ENCODE measurements around the gene HFM1. TPM values are rescaled to one million over a fixed set of nuclear protein-coding genes. Genes with fewer than 3 reads are reported as not detected.

The HFM1 gene
- total and polyA plus RNA-seq, 2 experiments from 2014 or later, result 1.5 to 5.2 TPM

GRCh38 chr1:91349524-91349923, 55.1 kb downstream of the HFM1 start:
- DNase-seq (ENCODE audit: low spot score), result no peak
- Mint-ChIP-seq H3K27ac (no peak overlapping the region), H3K4me1 (no peaks in the 10 kb centered on the region), H3K36me3 (ENCODE audit: low read depth) (peaks cover 9% of the 10 kb centered on the region; the same call in 2 of the 3 replicates), H3K27me3 (ENCODE audit: insufficient read depth, low read depth, poor library complexity) (no peaks in the 10 kb centered on the region), H3K4me3 (no peak overlapping the region), H3K9me3 (peaks cover 3% of the 10 kb centered on the region; the same call in 2 of the 3 replicates)
- H3K27me3 ChIP-seq (ENCODE audit: insufficient read depth), result no peaks in the 10 kb centered on the region
- no peak overlapping the region for H3K4me2 ChIP-seq
- TF ChIP-seq EZH2phosphoT487 (IDR thresholded peaks at IDR 0.05; ENCODE audit: unreplicated experiment) (no peak), ZNF114 (CRISPR knock-in tag; IDR thresholded peaks at IDR 0.05) (no peak), CREB1 (CRISPR knock-in tag; IDR thresholded peaks at IDR 0.05; ENCODE audit: low read depth) (no peak), STAT1 (IDR thresholded peaks at IDR 0.05; ENCODE audit: unreplicated experiment) (no peak), POLR2AphosphoS5 (IDR thresholded peaks at IDR 0.05; ENCODE audit: low read depth) (no peak), CTCF (conservative IDR thresholded peaks at IDR 0.05; ENCODE audit: low read depth in 2 of 2) (no peak), ZNF331 (CRISPR knock-in tag; IDR thresholded peaks at IDR 0.05; ENCODE audit: low read depth) (no peak), EZH2 (IDR thresholded peaks at IDR 0.05; ENCODE audit: low read depth, unreplicated experiment) (no peak), NANOG (IDR thresholded peaks at IDR 0.05; ENCODE audit: borderline replicate concordance) (no peak), REST (IDR thresholded peaks at IDR 0.05; ENCODE audit: unreplicated experiment) (no peak), ZNF462 (CRISPR knock-in tag; IDR thresholded peaks at IDR 0.05) (no peak), JUNB (IDR thresholded peaks at IDR 0.05; ENCODE audit: unreplicated experiment) (no peak), ETS1 (IDR thresholded peaks at IDR 0.05) (no peak)
- H3F3A ChIP-seq (replicated peaks; ENCODE audit: low read depth), result no peaks in the 10 kb centered on the region
- H3K4me3 ChIP-seq, result no peak overlapping the region
- H3K4me1 ChIP-seq (ENCODE audit: insufficient read depth), result no peaks in the 10 kb centered on the region
- H3K36me3 ChIP-seq (ENCODE audit: insufficient read depth), result no peaks in the 10 kb centered on the region
- no peaks in the 10 kb centered on the region for H3K79me2 ChIP-seq (replicated peaks; ENCODE audit: insufficient read depth)
- no peak overlapping the region for H2AFZ ChIP-seq
- ATAC-seq, result no peak
- H4K20me1 ChIP-seq (replicated peaks; ENCODE audit: insufficient read depth), result no peaks in the 10 kb centered on the region
- H3K9me2 ChIP-seq (ENCODE audit: insufficient read depth), result no peaks in the 10 kb centered on the region
- H3K27ac ChIP-seq (ENCODE audit: low read depth), result no peak overlapping the region

Measured in GM23338 (cell line).